Lower lobe of right lung (tissue), 2 donors: Measurements from ENCODE around the gene KDM2A. TPM values are rescaled to one million over a fixed set of nuclear protein-coding genes. Genes with fewer than 3 reads are reported as not detected.

Source experiments
- ATAC-seq, 2 donors: fragments of 200-7000 bp; cut with Tn5 transposase; one replicate each; pipeline ENCODE4 v1.9.1; 2020 to 2022; ENCODE audit warnings: mild to moderate bottlenecking in 2 of 2, moderate library complexity in 2 of 2
- DNase-seq: peaks from one replicate; pipeline ENCODE4 v3.0.0-alpha.2; 2020
- H3K27ac ChIP-seq: fragments of 200-600 bp; one replicate; pipeline ENCODE4 v1.8.0; 2022
- H3K27me3 ChIP-seq: fragments of 200-600 bp; one replicate; pipeline ENCODE4 v1.8.0; 2022; ENCODE audit warnings: low read depth
- H3K36me3 ChIP-seq: fragments of 200-600 bp; one replicate; pipeline ENCODE4 v1.8.0; 2022; ENCODE audit warnings: mild to moderate bottlenecking
- H3K4me1 ChIP-seq: fragments of 200-600 bp; one replicate; pipeline ENCODE4 v1.8.0; 2022
- H3K4me3 ChIP-seq: fragments of 200-600 bp; one replicate; pipeline ENCODE4 v1.8.0; 2022; ENCODE audit warnings: mild to moderate bottlenecking
- H3K9me3 ChIP-seq: fragments of 200-600 bp; one replicate; pipeline ENCODE4 v1.8.0; 2022
- CTCF ChIP-seq: fragments of 200-600 bp; IDR thresholded peaks from one replicate; pipeline ENCODE4 v1.8.0; 2022; ENCODE audit warnings: antibody characterized with exemption, mild to moderate bottlenecking
- intact Hi-C: fragments of 100-400 bp; cut with DNase I; formaldehyde crosslinking; loops from one replicate; pipeline ENCODE4 v1.11.0; 2022
- total RNA-seq: library from RNA; stranded (reverse); fragmentation: NEBNext Ultra II Directional; extraction: Animal tissue kit (Norgen Biotek cat#: 25700); gene quantifications from one replicate; pipeline ENCODE4 v1.2.1, GENCODE V29; 2021
- donor health status: DM: no; HTN: yes; CAD: no; lungs with severe emphysema.

KDM2A gene
- total RNA-seq, 1 donor from 2014 or later: 80.5 TPM

- Histone ChIP-seq H3K27me3 (no peaks in the 10 kb centered on the region), H3K4me3 (peak overlapping the region; percentile 24), H3K9me3 (no peaks in the 10 kb centered on the region), H3K4me1 (peaks cover 80% of the 10 kb centered on the region), H3K27ac (peak overlapping the region; percentile 99), H3K36me3 (peaks cover 74% of the 10 kb centered on the region)
- ATAC-seq (no peak), DNase-seq (peak; percentile 59)
- TF ChIP-seq CTCF: no peak
- intact Hi-C loops: no loop called here
These were observed 165.9 kb downstream of the KDM2A start for GRCh38 chr11:67284811-67285540.

- Histone ChIP-seq H3K36me3 (peaks cover 73% of the 10 kb centered on the region), H3K9me3 (no peaks in the 10 kb centered on the region), H3K4me1 (peaks cover 80% of the 10 kb centered on the region), H3K27ac (peak overlapping the region; percentile 99), H3K4me3 (peak overlapping the region; percentile 24), H3K27me3 (no peaks in the 10 kb centered on the region)
- DNase-seq (peak; percentile 54), ATAC-seq (no peak)
- no peak for TF ChIP-seq CTCF
- intact Hi-C loops: no loop called here
These were observed 166.8 kb downstream of the KDM2A start for GRCh38 chr11:67285541-67286498.

DNA sequence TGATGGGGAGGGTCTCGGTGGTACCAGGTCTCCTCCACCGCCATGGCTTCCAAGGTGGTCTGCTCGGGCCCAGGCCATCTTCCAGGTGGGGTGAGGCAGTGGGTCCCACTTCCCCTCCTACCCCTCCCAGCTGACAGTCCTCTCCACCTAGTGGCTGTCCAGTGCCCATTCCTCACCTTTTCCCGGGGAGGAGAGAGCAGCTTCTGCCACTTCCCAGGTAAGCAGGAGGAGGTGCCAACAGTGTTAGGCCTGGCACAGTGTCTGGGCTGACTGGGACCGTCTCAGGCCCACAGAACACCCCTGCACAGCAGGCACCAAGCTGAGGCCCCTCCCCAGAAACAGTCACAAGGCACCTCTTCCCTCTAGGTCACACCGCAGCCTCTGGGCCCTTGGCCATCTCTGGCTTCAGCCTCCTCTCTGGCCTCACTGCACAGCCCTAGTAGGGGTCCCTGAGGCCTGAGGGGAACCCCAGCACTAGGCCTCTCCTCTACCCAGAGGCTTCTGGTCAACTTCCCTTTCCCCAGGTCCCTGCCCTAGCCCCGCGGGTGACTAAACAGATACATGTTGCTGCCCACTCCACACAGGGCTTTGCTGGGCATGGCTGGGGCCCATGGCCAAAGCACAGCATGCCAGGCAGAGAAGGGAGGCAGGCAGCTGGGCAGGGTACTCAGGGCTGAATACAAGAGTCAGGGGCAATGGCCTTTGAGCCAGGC is 167.7 kb downstream of the KDM2A start:
- H3K4me1 ChIP-seq: peaks cover 81% of the 10 kb centered on the region
- H3K4me3 ChIP-seq: peak overlapping the region; percentile 24
- no peaks in the 10 kb centered on the region for H3K27me3 ChIP-seq
- H3K9me3 ChIP-seq: no peaks in the 10 kb centered on the region
- peaks cover 73% of the 10 kb centered on the region for H3K36me3 ChIP-seq
- DNase-seq (peak; percentile 77), ATAC-seq (peak in 1 of 2 donors; percentile 1)
- no peak for TF ChIP-seq CTCF
- intact Hi-C loops: no loop called here
- H3K27ac ChIP-seq: peak overlapping the region; percentile 99

DNA sequence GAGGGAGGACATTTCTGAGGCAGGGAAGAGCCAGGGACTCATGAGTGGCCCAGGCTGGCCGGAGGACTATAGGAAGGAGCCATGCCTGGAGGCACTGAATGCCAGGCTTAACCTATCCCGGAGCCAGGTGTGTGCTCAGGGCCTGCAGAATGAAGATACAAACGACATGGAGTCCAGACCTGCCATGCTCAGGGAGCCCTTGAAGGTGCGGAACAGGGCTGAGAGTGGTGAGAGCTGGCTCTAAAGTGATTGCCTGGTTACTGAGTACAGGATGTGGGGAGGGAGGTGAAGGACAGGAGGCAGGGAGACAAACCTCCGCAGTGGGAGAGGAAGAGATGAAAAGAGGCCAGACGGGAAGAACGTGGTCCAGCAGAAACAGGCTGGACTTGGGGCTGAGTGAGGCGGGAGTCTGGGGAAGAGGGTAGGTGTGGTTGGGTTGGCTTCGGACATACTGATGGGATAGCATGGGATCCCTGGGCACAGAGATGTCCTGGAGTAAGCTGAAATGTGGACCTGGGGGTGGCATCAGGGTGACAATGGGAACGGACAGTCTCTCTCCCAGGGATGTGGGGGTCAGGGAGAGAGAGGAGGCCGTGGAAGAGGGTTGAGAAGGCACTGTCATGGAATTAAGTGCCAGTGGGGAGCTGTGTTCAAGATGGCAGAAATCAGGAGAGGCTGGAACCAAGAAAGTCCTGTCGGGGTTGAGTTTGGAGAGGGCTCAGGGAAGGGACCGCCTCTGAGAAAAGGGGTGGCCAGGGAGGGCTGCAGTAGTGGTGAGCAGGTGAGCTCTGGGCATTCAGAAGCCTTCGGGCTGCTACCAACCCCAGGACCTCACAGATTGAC is 168.5 kb downstream of the KDM2A start:
- Histone ChIP-seq H3K4me1 (peaks cover 77% of the 10 kb centered on the region), H3K9me3 (no peaks in the 10 kb centered on the region), H3K27ac (peak overlapping the region; percentile 99), H3K36me3 (peaks cover 73% of the 10 kb centered on the region), H3K4me3 (peak overlapping the region; percentile 99), H3K27me3 (no peaks in the 10 kb centered on the region)
- DNase-seq: peak; percentile 26
- intact Hi-C loops: no loop called here
- TF ChIP-seq CTCF: no peak
- ATAC-seq: no peak

- ATAC-seq (no peak), DNase-seq (no peak)
- no peaks in the 10 kb centered on the region for H3K9me3 ChIP-seq
- peaks cover 71% of the 10 kb centered on the region for H3K4me1 ChIP-seq
- no peaks in the 10 kb centered on the region for H3K27me3 ChIP-seq
- peaks cover 71% of the 10 kb centered on the region for H3K36me3 ChIP-seq
- peak overlapping the region; percentile 99 for H3K27ac ChIP-seq
- TF ChIP-seq CTCF: no peak
- H3K4me3 ChIP-seq: peak overlapping the region; percentile 99
- intact Hi-C loops: no loop called here
These were observed 169.1 kb downstream of the KDM2A start for GRCh38 chr11:67288198-67288451.
